Activated naive CD8-positive, alpha-beta T cell treated with anti-CD3 and anti-CD28 coated beads for 36 hours (primary cell): ENCODE data around the gene VIPR2. TPM values are rescaled to one million over a fixed set of nuclear protein-coding genes. Genes with fewer than 3 reads are reported as not detected.
"Not testable (repeated sequence)": the region's sequence is repeated elsewhere in the genome, so short reads cannot be mapped to it uniquely, and the experiment has no call there.

ENCODE experiments used
- DNase-seq: peaks from one replicate; pipeline ENCODE4 v3.0.0; 2021
- H3K27ac Mint-ChIP-seq: one replicate; pipeline ENCODE4 v1.8.0; 2022; ENCODE audit warnings: mild to moderate bottlenecking, moderate library complexity, mixed read lengths
- H3K27me3 Mint-ChIP-seq: one replicate; pipeline ENCODE4 v1.8.0; 2022; ENCODE audit warnings: mild to moderate bottlenecking, mixed read lengths
- H3K36me3 Mint-ChIP-seq: one replicate; pipeline ENCODE4 v1.8.0; 2021; ENCODE audit warnings: mild to moderate bottlenecking, mixed read lengths
- H3K4me1 Mint-ChIP-seq: one replicate; pipeline ENCODE4 v1.8.0; 2021; ENCODE audit warnings: mixed read lengths
- H3K4me3 Mint-ChIP-seq: one replicate; pipeline ENCODE4 v1.8.0; 2022; ENCODE audit warnings: mild to moderate bottlenecking, moderate library complexity, mixed read lengths
- H3K9me3 Mint-ChIP-seq: one replicate; pipeline ENCODE4 v1.8.0; 2022; ENCODE audit warnings: mixed read lengths
- total RNA-seq, 2 experiments: library from RNA; stranded (reverse); gene quantifications; one replicate each; pipeline ENCODE4 v1.2.3, GENCODE V29; 2021

Gene VIPR2
- total RNA-seq, 2 experiments from 2014 or later = not detected

GRCh38 chr7:159015081-159015453 is 129.6 kb downstream of the VIPR2 start:
- H3K4me3 Mint-ChIP-seq = no peak overlapping the region
- DNase-seq = no peak
- no peaks in the 10 kb centered on the region for H3K27me3 Mint-ChIP-seq
- H3K36me3 Mint-ChIP-seq = no peaks in the 10 kb centered on the region
- H3K27ac Mint-ChIP-seq = no peak overlapping the region
- H3K9me3 Mint-ChIP-seq = no peaks in the 10 kb centered on the region
- peaks cover 13% of the 10 kb centered on the region for H3K4me1 Mint-ChIP-seq

- H3K4me1 Mint-ChIP-seq = peaks cover 13% of the 10 kb centered on the region
- DNase-seq = no peak
- H3K4me3 Mint-ChIP-seq = no peak overlapping the region
- no peaks in the 10 kb centered on the region for H3K9me3 Mint-ChIP-seq
- H3K36me3 Mint-ChIP-seq = no peaks in the 10 kb centered on the region
- no peaks in the 10 kb centered on the region for H3K27me3 Mint-ChIP-seq
- no peak overlapping the region for H3K27ac Mint-ChIP-seq
These were observed 130.2 kb downstream of the VIPR2 start for GRCh38 chr7:159014297-159015062.

GRCh38 chr7:159013825-159014289 is 130.8 kb downstream of the VIPR2 start:
- Mint-ChIP-seq H3K27me3 (no peaks in the 10 kb centered on the region), H3K36me3 (no peaks in the 10 kb centered on the region), H3K9me3 (no peaks in the 10 kb centered on the region), H3K27ac (no peak overlapping the region), H3K4me3 (no peak overlapping the region), H3K4me1 (peaks cover 9% of the 10 kb centered on the region)
- no peak for DNase-seq

GRCh38 chr7:159013181-159013690 is 131.4 kb downstream of the VIPR2 start:
- Mint-ChIP-seq H3K27me3 (no peaks in the 10 kb centered on the region), H3K4me3 (no peak overlapping the region), H3K9me3 (no peaks in the 10 kb centered on the region), H3K4me1 (peaks cover 8% of the 10 kb centered on the region), H3K36me3 (no peaks in the 10 kb centered on the region), H3K27ac (no peak overlapping the region)
- DNase-seq = no peak

GRCh38 chr7:159012353-159013069 is 132.2 kb downstream of the VIPR2 start:
- Mint-ChIP-seq H3K4me3 (no peak overlapping the region), H3K9me3 (no peaks in the 10 kb centered on the region), H3K27ac (no peak overlapping the region), H3K36me3 (no peaks in the 10 kb centered on the region), H3K27me3 (no peaks in the 10 kb centered on the region), H3K4me1 (peaks cover 4% of the 10 kb centered on the region)
- no peak for DNase-seq

GRCh38 chr7:159011722-159012022 is 133.0 kb downstream of the VIPR2 start:
- Mint-ChIP-seq H3K4me1 (no peaks in the 10 kb centered on the region), H3K4me3 (no peak overlapping the region), H3K9me3 (no peaks in the 10 kb centered on the region), H3K36me3 (no peaks in the 10 kb centered on the region), H3K27ac (no peak overlapping the region), H3K27me3 (no peaks in the 10 kb centered on the region)
- no peak for DNase-seq

GRCh38 chr7:159010937-159011721 is 133.5 kb downstream of the VIPR2 start:
- no peak for DNase-seq
- Mint-ChIP-seq H3K36me3 (no peaks in the 10 kb centered on the region), H3K9me3 (no peaks in the 10 kb centered on the region), H3K4me3 (no peak overlapping the region), H3K27me3 (no peaks in the 10 kb centered on the region), H3K4me1 (no peaks in the 10 kb centered on the region), H3K27ac (no peak overlapping the region)

GRCh38 chr7:159010411-159010810 is 134.3 kb downstream of the VIPR2 start:
- DNase-seq = no peak
- no peak overlapping the region for H3K27ac Mint-ChIP-seq
- H3K4me1 Mint-ChIP-seq = no peaks in the 10 kb centered on the region
- H3K27me3 Mint-ChIP-seq = no peaks in the 10 kb centered on the region
- H3K36me3 Mint-ChIP-seq = no peaks in the 10 kb centered on the region
- no peaks in the 10 kb centered on the region for H3K9me3 Mint-ChIP-seq
- no peak overlapping the region for H3K4me3 Mint-ChIP-seq

- H3K4me1 Mint-ChIP-seq = no peaks in the 10 kb centered on the region
- H3K27ac Mint-ChIP-seq = no peak overlapping the region
- no peaks in the 10 kb centered on the region for H3K9me3 Mint-ChIP-seq
These were observed 134.7 kb downstream of the VIPR2 start for GRCh38 chr7:159009951-159010350.

GRCh38 chr7:159008417-159008816 is 136.2 kb downstream of the VIPR2 start:
- Mint-ChIP-seq H3K27me3 (no peaks in the 10 kb centered on the region), H3K4me1 (peaks cover 11% of the 10 kb centered on the region), H3K36me3 (no peaks in the 10 kb centered on the region), H3K27ac (no peak overlapping the region), H3K9me3 (no peaks in the 10 kb centered on the region), H3K4me3 (no peak overlapping the region)
- no peak for DNase-seq

More at GRCh38 chr7:159009951-159010350, 134.7 kb downstream of the VIPR2 start:
- no peaks in the 10 kb centered on the region for H3K27me3 Mint-ChIP-seq
- no peak for DNase-seq
- no peaks in the 10 kb centered on the region for H3K36me3 Mint-ChIP-seq
- H3K4me3 Mint-ChIP-seq = no peak overlapping the region

GRCh38 chr7:159007996-159008389 is 136.7 kb downstream of the VIPR2 start:
- Mint-ChIP-seq H3K4me3 (no peak overlapping the region), H3K36me3 (no peaks in the 10 kb centered on the region), H3K4me1 (peaks cover 12% of the 10 kb centered on the region), H3K9me3 (no peaks in the 10 kb centered on the region), H3K27me3 (no peaks in the 10 kb centered on the region), H3K27ac (no peak overlapping the region)
- DNase-seq = no peak

- Mint-ChIP-seq H3K27ac (no peak overlapping the region), H3K36me3 (no peaks in the 10 kb centered on the region), H3K4me3 (no peak overlapping the region), H3K4me1 (peaks cover 12% of the 10 kb centered on the region), H3K9me3 (no peaks in the 10 kb centered on the region), H3K27me3 (no peaks in the 10 kb centered on the region)
- DNase-seq = no peak
These were observed 137.2 kb downstream of the VIPR2 start for GRCh38 chr7:159007364-159007995.

- Mint-ChIP-seq H3K4me3 (peak overlapping the region; percentile 15), H3K4me1 (peaks cover 12% of the 10 kb centered on the region), H3K27me3 (no peaks in the 10 kb centered on the region), H3K9me3 (no peaks in the 10 kb centered on the region), H3K27ac (peak overlapping the region; percentile 44), H3K36me3 (no peaks in the 10 kb centered on the region)
- DNase-seq = no peak
These were observed 138.0 kb downstream of the VIPR2 start for GRCh38 chr7:159006610-159007130.

GRCh38 chr7:159006022-159006609 is 138.6 kb downstream of the VIPR2 start:
- not testable (repeated sequence) for H3K9me3 Mint-ChIP-seq, DNase-seq, H3K36me3 Mint-ChIP-seq, H3K27me3 Mint-ChIP-seq, H3K4me3 Mint-ChIP-seq, H3K27ac Mint-ChIP-seq
- peaks cover 12% of the 10 kb centered on the region for H3K4me1 Mint-ChIP-seq
